Measurements from ENCODE around the gene KCNC4.

KCNC4 gene

DNA sequence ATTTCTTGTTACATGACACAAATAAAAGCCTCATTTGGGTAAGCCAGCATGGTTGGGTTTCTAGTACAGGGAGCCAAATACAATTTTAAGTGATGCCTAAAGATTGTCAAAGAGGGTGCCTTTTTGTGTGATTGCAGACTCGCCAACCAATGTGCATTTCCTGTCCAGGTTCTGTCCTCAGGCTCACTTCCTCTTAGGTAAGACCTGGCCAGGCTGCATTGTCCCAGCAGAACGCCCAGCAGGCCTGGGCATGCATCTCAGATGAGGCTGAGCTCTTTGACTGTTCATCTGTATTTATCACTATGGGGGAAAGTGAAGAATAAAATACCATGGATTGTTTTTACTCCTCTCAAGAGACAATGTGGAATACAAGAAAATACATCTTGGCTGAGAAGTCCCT is 49.7 kb downstream of the KCNC4 start:
- Histone ChIP-seq H3K4me3 (replicated peaks; ENCODE audit: insufficient read depth, low read length) (no peak overlapping the region), H3K27ac (replicated peaks) (no peak overlapping the region; the same call in 1 of the 2 replicates), H3K27me3 (ENCODE audit: insufficient read depth, poor library complexity, severe bottlenecking) (no peaks in the 10 kb centered on the region)
- TF ChIP-seq SPI1 (IDR thresholded peaks at IDR 0.05; ENCODE audit: borderline replicate concordance, low read depth) (peak; percentile 73; the same call in 1 of the 2 replicates), POLR2AphosphoS5 (IDR thresholded peaks at IDR 0.05; ENCODE audit: low read depth) (no peak)
- DNase-seq (ENCODE audit: low read depth in 1 of 2, low spot score in 1 of 2) = peak in 1 of 2 experiments; percentile 64
